ENCODE measurements around the gene DPH6.

- TF ChIP-seq TAF1 (conservative IDR thresholded peaks at IDR 0.05) (no peak), HNF4G (IDR thresholded peaks at IDR 0.05) (no peak), CTCF (IDR thresholded peaks at IDR 0.05; ENCODE audit: low read depth, low read length, missing input control) (no peak), MAX (IDR thresholded peaks at IDR 0.05) (no peak), GABPA (IDR thresholded peaks at IDR 0.05 in 1 of 2, conservative IDR thresholded peaks at IDR 0.05 in 1 of 2) (no peak), ATF3 (IDR thresholded peaks at IDR 0.05) (no peak), RAD21 (IDR thresholded peaks at IDR 0.05) (no peak), EGR1 (IDR thresholded peaks at IDR 0.05; ENCODE audit: low read depth in 2 of 2) (no peak), ZBTB33 (IDR thresholded peaks at IDR 0.05) (no peak), YY1 (IDR thresholded peaks at IDR 0.05) (no peak), REST (IDR thresholded peaks at IDR 0.05) (no peak), JUND (IDR thresholded peaks at IDR 0.05) (no peak), FOXA1 (IDR thresholded peaks at IDR 0.05) (no peak)
These were observed 54.0 kb downstream of the DPH6 start for GRCh38 chr15:35491999-35492398.
